Measurements from ENCODE around the gene EFCAB13. TPM values are rescaled to one million over a fixed set of nuclear protein-coding genes. Genes with fewer than 3 reads are reported as not detected.

The EFCAB13 gene
- total and polyA plus RNA-seq, 2 of the 4 experiments (the other 2 are of a cell fraction) = 0.77 to 1.4 TPM

DNA sequence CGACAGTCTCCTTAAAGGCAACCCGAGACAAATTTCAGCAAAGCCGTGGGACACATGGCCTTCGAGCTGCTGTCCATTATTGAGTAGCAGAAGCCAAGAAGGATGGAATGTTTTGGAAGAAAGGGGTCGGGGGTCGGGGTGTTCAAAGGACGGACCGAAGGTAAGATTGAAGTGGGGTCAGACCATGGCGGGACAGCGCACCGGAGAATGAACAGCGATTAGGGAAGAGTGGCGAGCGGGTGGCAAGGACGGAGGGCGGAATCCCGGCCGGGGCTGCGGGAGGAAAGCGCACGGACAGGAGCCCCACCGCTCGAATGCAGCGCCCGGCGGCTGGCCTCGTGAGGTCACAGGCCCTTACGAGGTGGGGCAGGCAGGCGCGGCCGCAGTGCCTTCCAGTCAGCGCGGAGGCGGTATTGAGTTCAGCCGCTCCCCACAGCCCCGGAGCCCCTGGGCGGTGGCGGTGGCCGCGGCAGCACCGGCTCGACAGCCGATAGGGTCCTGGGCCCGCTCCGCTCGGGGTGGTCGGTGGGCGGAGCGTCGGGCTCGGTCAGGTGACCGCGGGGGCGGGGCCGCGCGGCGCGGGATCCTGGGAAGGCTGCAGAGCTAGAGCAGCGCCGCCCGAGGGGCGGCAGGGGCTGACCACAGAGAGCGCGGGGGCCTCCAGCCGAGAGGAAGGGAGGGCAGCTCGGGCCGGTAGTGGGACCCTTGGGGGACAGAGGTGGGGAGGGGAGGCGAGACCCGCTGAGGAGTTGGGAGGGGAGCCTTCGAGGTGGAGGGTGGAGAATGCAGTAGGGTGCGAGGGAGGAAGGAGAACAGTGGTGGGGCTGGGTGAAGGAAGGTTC lies at the start of gene EFCAB13 (continued):
- no peak for TF ChIP-seq RCOR1 (IDR thresholded peaks at IDR 0.05; ENCODE audit: insufficient replicate concordance, low read length)
- no peak for TF ChIP-seq RFX5 (IDR thresholded peaks at IDR 0.05; ENCODE audit: low read depth, low read length)
- no peak for TF ChIP-seq MAFK (IDR thresholded peaks at IDR 0.05; ENCODE audit: low read depth, low read length)

DNA sequence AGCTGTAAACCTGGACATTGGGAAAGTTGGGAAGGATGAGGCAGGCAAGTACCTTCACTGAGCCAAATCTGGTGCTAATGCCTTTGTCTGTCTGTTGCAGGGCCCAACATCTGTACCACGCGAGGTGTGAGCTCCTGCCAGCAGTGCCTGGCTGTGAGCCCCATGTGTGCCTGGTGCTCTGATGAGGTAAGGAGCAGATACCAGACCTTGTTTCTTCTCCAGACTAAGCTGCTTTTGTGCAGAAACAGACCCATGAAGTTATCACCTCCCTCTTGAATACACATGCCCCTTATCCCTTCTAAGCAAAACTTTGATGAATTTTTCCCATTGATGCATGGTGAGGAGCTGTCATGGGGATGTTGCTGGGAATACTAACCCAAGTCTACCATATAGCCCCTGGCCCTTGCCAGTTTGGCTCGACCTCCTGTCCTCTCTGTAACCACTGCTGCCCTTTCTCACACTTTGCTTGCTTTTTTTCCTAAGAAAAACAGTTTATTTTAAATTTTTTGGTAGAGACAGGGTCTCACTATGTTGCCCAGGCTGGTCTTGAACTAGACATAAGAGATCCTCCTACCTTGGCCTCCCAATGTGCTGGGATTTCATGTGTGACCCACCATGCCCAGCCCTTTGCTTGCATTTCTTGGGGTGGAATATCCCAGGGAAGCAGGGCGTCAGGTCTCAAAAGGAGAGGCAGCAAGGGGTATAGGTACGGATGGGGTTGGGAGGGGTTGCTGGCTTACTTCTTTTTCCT lies 49.3 kb upstream of the EFCAB13 start:
- no peak overlapping the region for H2AFZ ChIP-seq (replicated peaks; ENCODE audit: low read length, poor library complexity)
- in situ Hi-C loops (cut with MboI; ENCODE audit: low sequenced_read_pairs) = no loop called here

More for the DNA sequence above, 49.3 kb upstream of the EFCAB13 start:
- DNase-seq = no peak
- H3K9me3 ChIP-seq (ENCODE audit: control insufficient read depth, insufficient read depth, low read length) = no peaks in the 10 kb centered on the region
- peak overlapping the region; percentile 77 to 90 for H4K8ac ChIP-seq (ENCODE audit: low read depth in 2 of 2, low read length in 2 of 2)
- whole genome bisulfite sequencing, 2 experiments (ENCODE audit: extremely low coverage in 2 of 2, insufficient read length in 1 of 2) = 83% methylated on average over 1 of the region's 5 CpGs; no CpG with 5 or more reads in 1 of the 2 experiments
- peak overlapping the region; percentile 86 for H3K27ac ChIP-seq (ENCODE audit: insufficient read depth, low read length)
- no peak for ATAC-seq (ENCODE audit: low read depth)
- peak overlapping the region; percentile 93 for H2BK5ac ChIP-seq (ENCODE audit: low read depth, low read length, poor library complexity, severe bottlenecking)
- ChIA-PET POLR2A (ENCODE audit: unreplicated experiment) (no interaction called here), CTCF (interaction anchor here (2.0 kb wide), 1 partner anchor 14 kb away, joined by 4 read pairs; no protein-coding TSS in a partner anchor)
- H3K9me1 ChIP-seq (ENCODE audit: insufficient read depth, low read length) = peaks cover 42% of the 10 kb centered on the region
- no peak overlapping the region for H3K56ac ChIP-seq (ENCODE audit: extremely low read depth, insufficient read depth, low read length)
- peak overlapping the region; percentile 25; the same call in 1 of the 2 replicates for H3K23ac ChIP-seq (ENCODE audit: low read depth, low read length)
- H3K14ac ChIP-seq (replicated peaks; ENCODE audit: low read depth, low read length) = peak overlapping the region; percentile 93
- peaks cover 9 to 55% of the 10 kb centered on the region in 2 experiments for H3K79me1 ChIP-seq (ENCODE audit: low read depth in 1 of 2, low read length in 2 of 2)
- TF ChIP-seq FOS (IDR thresholded peaks at IDR 0.05; ENCODE audit: low read depth, low read length) = no peak
- TF ChIP-seq, protein P1, sequence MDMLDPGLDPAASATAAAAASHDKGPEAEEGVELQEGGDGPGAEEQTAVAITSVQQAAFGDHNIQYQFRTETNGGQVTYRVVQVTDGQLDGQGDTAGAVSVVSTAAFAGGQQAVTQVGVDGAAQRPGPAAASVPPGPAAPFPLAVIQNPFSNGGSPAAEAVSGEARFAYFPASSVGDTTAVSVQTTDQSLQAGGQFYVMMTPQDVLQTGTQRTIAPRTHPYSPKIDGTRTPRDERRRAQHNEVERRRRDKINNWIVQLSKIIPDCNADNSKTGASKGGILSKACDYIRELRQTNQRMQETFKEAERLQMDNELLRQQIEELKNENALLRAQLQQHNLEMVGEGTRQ (IDR thresholded peaks at IDR 0.05; ENCODE audit: low read depth, low read length) = 0 out of 2 replicates have a peak, but pooled peaks have one; percentile 1
- TF ChIP-seq, protein P2, sequence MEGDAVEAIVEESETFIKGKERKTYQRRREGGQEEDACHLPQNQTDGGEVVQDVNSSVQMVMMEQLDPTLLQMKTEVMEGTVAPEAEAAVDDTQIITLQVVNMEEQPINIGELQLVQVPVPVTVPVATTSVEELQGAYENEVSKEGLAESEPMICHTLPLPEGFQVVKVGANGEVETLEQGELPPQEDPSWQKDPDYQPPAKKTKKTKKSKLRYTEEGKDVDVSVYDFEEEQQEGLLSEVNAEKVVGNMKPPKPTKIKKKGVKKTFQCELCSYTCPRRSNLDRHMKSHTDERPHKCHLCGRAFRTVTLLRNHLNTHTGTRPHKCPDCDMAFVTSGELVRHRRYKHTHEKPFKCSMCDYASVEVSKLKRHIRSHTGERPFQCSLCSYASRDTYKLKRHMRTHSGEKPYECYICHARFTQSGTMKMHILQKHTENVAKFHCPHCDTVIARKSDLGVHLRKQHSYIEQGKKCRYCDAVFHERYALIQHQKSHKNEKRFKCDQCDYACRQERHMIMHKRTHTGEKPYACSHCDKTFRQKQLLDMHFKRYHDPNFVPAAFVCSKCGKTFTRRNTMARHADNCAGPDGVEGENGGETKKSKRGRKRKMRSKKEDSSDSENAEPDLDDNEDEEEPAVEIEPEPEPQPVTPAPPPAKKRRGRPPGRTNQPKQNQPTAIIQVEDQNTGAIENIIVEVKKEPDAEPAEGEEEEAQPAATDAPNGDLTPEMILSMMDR (conservative IDR thresholded peaks at IDR 0.05; ENCODE audit: low read depth, low read length) = no peak
- no peak overlapping the region for H3K4me3 ChIP-seq (ENCODE audit: insufficient read depth, low read depth, low read length)
- H3K4me1 ChIP-seq (ENCODE audit: control insufficient read depth, insufficient read depth, low read length) = peaks cover 40% of the 10 kb centered on the region
- H3K36me3 ChIP-seq (ENCODE audit: control insufficient read depth, insufficient read depth, low read length) = no peaks in the 10 kb centered on the region
- peak overlapping the region; percentile 55 for H3K9ac ChIP-seq (ENCODE audit: low read depth, low read length)
- no peak overlapping the region; the same call in 1 of the 2 replicates for H3K4me2 ChIP-seq (ENCODE audit: low read depth, low read length)
- peaks cover under 1% of the 10 kb centered on the region; the same call in 1 of the 2 replicates for H4K20me1 ChIP-seq (ENCODE audit: insufficient read depth, low read length)
- intact Hi-C loops (cut with micrococcal nuclease) = no loop called here
- H2BK15ac ChIP-seq (ENCODE audit: low read depth, low read length) = peak overlapping the region; percentile 84
- no TSS peak for BruUV-seq (replicated peaks)
- peak overlapping the region; percentile 97 for H2AK5ac ChIP-seq (ENCODE audit: low read depth, low read length)
- peak overlapping the region; percentile 80 for H4K5ac ChIP-seq (ENCODE audit: low read depth, low read length)
- peak overlapping the region; percentile 96 for H4K91ac ChIP-seq (ENCODE audit: insufficient read depth, low read depth, low read length)
- peak overlapping the region; percentile 97 for H3K4ac ChIP-seq (ENCODE audit: low read depth, low read length)
- peak overlapping the region; percentile 97 for H2BK20ac ChIP-seq (ENCODE audit: low read depth, low read length)
- H2AK9ac ChIP-seq (replicated peaks; ENCODE audit: low read depth, low read length, poor library complexity) = no peak overlapping the region
- H3K27me3 ChIP-seq (ENCODE audit: control insufficient read depth, insufficient read depth, low read length) = no peaks in the 10 kb centered on the region
- peak overlapping the region; percentile 80 for H3K18ac ChIP-seq (ENCODE audit: low read depth, low read length)
- dilution Hi-C loops (cut with HindIII; ENCODE audit: low sequenced_read_pairs, unreplicated experiment) = no loop called here
- peak overlapping the region; percentile 95 for H2BK120ac ChIP-seq (ENCODE audit: low read depth, low read length)

All from IMR-90 (cell line).